Ovary (tissue), 3 donors: ENCODE data around the gene PAOX.

ENCODE experiments used
- EP300 ChIP-seq: sonication (generic); formaldehyde crosslinking; IDR thresholded peaks from one replicate; pipeline ENCODE4 v1.6.1; 2017; ENCODE audit warnings: antibody characterized with exemption
- POLR2A ChIP-seq: fragments of 450-650 bp; IDR thresholded peaks from one replicate; pipeline ENCODE4 v1.6.1; 2017; ENCODE audit warnings: antibody characterized with exemption, mild to moderate bottlenecking, moderate library complexity
- TF ChIP-seq, protein P1 (sequence below), 3 donors: fragments of 450-650 bp in 2 of 3; fragments of 200-600 bp in 1 of 3; IDR thresholded peaks; one replicate each; pipeline versions ENCODE4 v1.5.1 to v1.8.0; 2016 to 2022; ENCODE audit warnings: antibody characterized with exemption in 3 of 3, mild to moderate bottlenecking in 1 of 3
- donor health status: DM: no; HTN: no; CAD: no.

DNA sequence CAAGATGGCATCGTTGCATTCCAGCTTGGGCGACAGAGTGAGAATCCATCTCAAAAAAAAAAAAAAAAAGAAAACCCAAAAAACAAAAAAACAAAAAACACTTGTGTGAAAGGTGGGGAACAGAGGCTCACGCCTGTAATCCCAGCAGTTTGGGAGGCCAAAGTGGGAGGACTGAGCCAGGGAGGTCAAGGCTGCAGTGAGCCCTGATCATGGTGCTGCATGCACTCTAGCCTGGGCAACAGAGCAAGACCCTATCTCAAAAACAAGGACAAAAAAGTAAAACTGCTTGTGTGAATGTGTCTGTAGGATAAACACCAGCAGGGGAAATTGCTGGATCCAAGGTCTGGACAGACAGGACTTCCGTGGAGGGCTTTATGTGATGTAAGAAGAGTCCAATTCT, 4.5 kb downstream of the PAOX start:
- TF ChIP-seq, protein P1, sequence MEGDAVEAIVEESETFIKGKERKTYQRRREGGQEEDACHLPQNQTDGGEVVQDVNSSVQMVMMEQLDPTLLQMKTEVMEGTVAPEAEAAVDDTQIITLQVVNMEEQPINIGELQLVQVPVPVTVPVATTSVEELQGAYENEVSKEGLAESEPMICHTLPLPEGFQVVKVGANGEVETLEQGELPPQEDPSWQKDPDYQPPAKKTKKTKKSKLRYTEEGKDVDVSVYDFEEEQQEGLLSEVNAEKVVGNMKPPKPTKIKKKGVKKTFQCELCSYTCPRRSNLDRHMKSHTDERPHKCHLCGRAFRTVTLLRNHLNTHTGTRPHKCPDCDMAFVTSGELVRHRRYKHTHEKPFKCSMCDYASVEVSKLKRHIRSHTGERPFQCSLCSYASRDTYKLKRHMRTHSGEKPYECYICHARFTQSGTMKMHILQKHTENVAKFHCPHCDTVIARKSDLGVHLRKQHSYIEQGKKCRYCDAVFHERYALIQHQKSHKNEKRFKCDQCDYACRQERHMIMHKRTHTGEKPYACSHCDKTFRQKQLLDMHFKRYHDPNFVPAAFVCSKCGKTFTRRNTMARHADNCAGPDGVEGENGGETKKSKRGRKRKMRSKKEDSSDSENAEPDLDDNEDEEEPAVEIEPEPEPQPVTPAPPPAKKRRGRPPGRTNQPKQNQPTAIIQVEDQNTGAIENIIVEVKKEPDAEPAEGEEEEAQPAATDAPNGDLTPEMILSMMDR (IDR thresholded peaks at IDR 0.05): no peak
- TF ChIP-seq EP300 (no peak), POLR2A (no peak)
